GM21786 (cell line): ENCODE measurements around the gene DNLZ.

ENCODE experiments used
- ATAC-seq: cut with Tn5 transposase; IDR thresholded peaks from one replicate; pipeline ENCODE4 v1.9.1; 2021; ENCODE audit not compliant: unreplicated experiment

Gene DNLZ

DNA sequence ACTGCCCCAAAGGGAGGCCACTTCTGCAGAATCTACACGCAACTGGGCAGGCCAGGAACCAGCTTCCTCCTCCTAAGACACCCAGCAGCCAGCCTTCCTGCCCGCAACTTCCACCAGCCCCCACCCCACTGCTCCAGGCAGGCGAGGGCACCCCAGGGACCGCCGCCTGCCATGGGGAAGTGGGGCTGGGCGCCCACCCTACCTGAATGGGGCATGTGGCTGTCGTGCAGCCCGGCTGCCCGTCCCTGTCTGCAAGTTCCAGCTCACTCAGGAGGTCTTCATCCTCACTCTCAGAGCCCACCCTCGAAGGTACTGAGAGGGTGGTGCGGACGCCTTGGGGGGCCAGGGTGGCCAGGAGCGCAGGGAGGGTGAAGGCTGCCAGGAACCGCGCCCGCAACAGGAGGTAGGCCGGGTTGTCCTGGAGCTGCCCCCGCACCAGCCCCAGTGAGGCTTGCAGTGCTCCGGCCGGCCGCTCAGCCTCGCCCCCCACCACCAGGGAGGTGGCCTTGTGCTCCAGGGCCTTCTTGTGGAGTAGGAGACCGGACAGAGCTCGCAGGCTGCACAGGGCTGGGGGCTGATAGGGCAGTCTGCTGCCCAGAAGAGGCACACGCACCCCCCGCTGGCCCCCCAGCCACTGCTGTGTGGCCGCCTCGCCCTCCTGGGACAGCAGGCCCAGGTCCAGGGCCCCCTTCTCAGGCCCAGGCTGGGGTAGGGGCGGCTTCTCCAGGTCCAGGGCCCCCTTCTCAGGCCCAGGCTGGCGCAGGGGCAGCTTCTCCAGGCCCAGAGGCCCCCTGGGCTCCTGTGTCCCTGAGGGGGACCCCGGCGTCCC lies 14.0 kb upstream of the DNLZ start:
- no peak for ATAC-seq

GRCh38 chr9:136376457-136376856 lies 12.9 kb upstream of the DNLZ start:
- no peak for ATAC-seq

DNA sequence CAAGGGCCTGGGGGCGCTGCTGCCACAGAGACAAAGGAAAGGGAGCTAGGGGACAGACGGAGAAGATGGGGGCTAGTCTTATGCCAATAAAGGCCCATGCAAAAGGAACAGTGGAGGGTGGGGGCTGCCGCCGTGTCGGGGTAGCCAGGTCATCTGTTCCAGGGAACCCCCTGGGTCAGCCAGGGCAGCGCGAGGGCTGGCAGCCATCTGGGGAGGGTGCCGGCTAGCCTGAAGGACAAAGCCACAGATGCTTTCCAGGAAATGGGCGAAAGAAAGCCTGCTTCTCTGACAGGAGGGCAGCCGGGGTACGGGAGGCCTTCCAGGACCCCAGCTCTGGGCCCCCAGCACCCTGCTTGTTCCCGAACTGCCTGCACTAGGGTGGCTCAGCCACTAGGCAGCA lies 11.6 kb upstream of the DNLZ start:
- no peak for ATAC-seq

DNA sequence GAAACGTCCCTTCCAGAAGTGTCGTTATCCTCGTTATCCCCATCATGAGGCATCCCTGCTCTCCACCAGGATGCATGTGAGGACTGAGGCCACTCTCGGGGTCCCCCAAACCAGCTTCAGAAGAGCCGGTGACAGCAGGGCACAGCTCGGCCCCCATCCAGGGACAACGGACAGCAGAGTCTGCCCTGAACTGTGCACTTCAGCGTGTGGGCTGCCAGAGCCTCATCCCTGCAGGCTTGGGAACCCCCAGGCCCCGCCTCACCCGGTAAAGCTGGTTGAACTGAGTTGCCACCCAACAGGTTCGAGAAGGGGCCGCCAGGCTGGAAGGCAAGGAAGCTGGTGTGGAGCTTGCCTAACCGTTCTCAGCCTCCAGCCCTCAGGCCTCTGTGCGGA lies 10.6 kb upstream of the DNLZ start:
- ATAC-seq = no peak

GRCh38 chr9:136373300-136374182 lies 10.0 kb upstream of the DNLZ start, which contains the start of gene CARD9:
CARD9 (minus strand) TSS chr9:136373669; CDS start chr9:136372078, 1,591 bp downstream.
- no peak for ATAC-seq

DNA sequence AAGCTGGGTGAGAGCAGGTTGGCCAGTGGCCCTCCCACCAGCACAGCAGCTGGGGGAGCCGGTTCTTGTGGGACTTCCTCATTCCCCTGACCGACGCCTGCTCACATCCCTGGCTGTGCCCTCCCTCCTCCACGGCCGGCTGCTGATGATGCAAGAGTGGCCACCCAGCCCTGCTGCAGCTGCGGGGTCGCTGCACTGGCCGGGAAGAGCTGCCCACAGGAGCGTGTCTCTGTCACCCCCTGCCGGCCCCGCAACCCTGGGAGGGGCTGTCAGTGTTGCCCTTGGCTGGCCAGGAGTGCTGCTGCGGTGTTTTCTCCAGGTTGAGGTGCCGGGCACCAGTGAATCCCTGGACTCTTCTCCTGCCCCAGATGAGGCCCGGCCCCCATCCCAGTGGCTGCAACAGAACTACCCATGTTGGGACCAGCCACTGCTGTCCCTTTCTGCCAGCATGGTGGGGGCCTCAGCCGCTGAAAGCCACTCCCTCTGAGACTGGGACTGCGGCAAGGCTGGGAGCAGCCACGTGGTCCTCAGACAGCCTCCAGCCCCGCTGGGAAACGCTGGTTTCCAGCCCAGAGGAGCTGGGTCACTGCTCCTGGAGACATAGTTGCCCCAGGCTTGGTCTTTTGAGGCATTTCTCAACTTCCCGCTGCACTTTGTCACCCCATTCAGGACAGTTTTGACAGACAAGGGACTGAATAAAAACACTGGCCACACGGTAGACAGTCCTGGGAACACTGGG lies 9.2 kb upstream of the DNLZ start:
- no peak for ATAC-seq

DNA sequence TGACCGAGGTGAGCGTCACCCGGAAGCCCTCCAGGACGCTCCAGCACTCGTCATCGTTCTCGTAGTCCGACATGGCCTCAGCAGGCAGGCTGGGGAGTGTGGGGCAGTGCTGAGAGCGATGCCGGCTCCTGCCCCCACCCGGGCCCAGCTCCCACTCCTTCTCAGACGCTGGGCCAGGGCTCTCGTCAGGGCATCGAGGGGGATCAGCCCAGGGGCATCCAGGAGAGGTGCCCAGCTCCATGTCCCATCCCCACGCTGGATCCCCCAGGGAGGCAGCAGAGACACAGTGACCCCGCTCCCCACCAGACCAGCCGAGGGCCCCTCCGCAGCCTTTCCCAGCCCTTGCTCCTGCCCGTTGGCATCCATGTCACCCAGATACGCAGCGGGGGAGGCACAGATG lies 8.5 kb upstream of the DNLZ start:
- ATAC-seq = no peak

DNA sequence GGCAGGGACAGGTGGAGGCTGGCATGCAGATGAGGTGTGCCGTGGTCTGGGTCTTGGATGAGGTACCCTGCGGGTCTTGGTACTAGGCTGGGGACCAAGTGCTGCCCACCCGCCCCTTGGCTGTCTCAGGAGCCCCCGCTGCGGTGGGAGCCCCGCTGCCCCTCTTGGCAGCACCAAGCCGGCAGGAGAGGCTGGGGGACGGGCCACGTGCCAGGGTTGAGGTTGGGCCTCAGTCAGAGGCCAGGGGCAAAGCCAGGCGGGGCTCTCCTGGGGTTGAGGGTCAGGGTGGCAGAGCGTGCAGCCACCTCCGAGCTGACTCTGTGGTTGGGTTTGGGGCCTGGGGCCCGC lies 8.0 kb upstream of the DNLZ start:
- no peak for ATAC-seq

DNA sequence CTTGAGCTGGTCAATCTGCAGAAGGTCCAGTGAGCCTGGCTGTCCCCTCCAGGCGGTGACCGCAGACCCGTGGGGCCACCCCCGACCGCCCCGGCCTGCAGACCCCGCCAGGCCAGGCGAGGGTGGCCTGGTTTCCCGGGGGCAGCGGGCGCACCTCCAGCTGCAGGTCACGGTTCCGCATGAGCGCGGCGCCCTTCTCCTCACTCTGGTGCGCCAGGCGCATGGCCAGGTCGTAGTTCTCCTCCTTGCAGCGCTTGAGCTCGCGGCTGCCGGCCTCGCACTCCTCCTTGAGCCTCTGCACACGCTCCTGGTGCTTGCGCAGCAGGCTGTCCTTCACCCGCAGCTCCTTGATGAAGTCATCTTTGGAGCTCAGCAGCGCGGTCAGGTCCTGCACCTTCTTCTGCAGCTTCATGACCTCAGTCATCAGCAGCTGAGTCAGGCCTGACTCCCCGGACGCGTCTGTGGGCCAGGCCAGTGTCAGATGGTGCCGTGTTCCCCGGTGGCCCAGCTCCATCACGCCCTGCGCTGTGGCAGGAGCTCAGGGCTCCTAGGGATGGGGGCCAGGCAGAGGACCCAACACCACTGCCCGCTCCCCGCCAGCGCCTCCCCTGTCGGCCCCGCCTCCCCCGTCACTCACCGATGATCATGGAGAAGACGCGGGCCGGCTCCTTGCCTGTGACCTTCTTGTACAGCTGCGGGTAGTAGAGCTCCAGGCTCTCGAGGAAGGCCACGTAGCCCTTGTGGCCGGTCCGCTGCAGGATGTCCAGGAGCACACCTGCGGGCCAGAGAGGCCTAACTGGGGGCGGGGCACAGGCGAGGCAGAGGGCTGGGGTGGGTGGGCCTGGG lies 7.4 kb upstream of the DNLZ start:
- ATAC-seq = no peak

DNA sequence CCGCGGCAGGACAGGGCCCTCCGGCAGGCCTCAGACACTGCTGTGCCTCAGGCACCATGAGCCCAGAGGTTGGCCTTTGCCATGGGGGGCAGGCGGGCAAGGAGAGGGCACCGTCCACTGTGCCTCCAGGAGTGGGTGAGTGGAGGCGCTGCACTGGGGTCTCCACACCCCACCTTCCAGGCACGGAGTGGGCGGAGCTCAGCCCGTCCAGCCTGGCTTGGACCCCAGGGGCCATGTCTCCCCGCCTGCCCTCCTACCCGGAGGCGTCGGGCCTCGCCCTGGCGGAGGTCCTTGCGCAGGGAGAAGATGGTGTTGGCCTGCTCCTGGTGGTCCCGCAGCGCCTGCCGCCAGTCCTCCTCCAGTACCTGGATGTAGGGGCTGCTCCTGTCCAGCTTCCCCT lies 6.5 kb upstream of the DNLZ start:
- no peak for ATAC-seq

DNA sequence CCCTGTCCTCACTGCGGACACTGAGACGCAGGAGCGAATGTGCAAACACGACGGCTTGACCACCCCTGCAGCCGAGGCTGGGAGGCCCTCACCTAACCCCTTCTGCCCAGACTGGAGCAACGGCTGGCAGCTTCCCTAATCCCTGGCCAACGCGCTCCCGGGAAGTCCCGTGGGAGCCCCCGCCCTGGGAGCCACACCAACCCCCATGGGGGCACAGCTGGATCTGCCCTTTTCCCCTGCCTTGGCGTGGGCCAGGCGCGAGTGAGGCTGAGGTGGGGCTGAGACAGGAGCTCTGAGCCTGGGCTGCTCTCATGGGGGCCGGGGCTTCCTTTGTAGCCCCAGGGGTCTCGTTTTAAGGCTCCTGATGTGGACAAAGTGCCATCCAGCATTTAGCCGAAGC lies 4.6 kb upstream of the DNLZ start:
- no peak for ATAC-seq

DNA sequence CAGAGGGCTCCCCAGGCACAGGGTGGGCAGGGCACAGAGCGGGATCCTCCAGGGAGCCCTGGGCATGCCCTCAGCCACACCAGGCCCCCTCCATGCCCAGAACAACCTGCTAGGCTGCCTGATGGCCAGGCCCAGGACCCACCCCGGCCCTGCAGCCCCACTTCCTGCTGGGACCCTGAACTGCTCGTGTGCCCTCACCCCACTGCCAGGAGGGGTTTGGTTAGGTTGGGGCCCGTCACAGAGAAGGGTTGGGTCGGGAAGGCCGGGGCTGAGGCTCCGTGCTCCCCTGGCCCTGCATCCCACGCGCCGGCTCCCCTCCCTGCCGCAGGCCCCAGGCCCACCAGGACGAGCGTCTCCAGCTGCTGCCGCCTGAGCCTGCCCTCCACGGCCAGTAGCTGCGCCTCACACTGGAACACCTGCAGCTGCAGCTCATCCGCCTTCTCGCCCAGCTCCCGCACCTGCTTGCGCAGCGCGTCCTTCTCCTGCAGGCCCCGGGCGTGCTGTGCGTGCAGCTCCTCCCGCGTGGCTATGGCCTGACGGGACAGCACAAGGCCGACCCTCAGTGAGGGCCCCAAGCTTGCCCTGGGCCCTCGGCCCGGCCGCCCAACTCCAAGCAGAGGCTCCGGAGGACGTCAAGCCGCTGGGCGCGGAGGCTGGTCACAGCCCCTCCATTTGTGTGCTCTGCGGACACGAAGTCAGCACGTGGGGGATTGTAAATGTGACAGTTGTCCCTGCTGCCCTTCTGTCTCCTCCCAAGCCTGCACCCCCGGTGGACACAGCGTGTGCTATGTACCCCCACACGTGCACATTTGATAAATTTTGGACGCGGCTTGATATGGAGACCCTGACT lies 4.0 kb upstream of the DNLZ start:
- no peak for ATAC-seq

DNA sequence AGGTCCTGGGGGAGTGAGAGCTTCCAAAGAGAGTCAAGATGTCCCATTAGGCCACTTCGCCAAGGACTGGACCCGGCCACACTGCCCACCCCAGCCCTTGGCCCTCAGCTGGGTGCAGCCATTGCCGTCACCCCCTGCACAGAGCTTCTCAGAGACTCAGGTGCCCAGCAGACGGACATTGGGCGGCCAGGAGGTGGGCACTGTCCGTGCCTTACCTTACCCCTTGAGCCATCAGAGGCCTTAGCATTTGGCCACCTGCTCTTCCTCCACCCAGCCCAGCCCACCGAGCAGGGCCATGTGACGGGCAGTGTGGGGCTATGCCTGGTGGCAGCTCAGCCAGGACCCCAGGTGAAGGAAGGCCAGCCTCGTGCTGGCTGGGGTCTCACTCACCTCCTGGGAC lies 3.3 kb upstream of the DNLZ start:
- no peak for ATAC-seq

DNA sequence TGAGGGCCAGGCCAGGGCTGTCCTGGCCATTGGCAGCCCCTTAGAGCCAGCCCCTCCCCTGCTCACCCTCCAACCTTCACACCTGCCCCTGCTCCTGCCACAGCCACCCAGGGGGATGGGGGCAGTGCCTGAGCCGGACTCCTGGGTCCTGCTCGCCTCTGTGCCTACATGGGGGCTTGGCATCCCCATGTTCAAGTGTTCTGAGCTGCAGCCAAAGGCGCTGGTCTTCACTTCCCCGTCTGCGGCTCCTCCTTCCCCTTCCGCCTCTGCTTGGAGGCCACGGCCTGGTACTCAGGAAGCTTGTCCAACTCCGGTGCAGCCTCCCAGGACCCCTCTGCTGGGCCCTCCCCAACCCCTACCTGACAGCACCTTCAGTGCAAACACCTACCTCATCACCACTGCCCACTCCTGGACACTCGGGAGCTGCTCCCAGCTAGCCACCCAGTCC lies 2.3 kb upstream of the DNLZ start:
- no peak for ATAC-seq

- ATAC-seq = no peak
Measured at GRCh38 chr9:136364942-136365774, 1.6 kb upstream of the DNLZ start.

GRCh38 chr9:136363949-136364748 lies 605 bp upstream of the DNLZ start:
- no peak for ATAC-seq

DNA sequence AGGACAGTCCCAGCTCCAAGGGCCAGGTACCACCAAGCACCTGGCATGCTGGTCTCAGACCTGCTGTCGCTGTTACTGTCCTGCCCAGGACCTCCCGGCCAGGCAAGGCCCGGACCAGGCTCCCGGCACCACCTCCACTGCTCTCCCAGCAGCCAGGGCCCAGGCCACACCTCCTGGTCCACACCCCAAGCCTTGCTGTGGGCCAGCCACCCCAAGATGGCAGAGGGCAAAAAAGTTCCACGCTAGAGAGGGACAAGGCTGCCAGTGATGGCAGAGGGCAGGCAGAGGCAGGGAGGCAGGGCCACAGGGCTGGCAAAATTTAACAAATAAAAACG lies 1.1 kb downstream of the DNLZ start:
- no peak for ATAC-seq
